GM12878 (cell line): Measurements from ENCODE around the gene ADGRF1. TPM values are rescaled to one million over a fixed set of nuclear protein-coding genes. Genes with fewer than 3 reads are reported as not detected.
"Not testable (repeated sequence)": the region's sequence is repeated elsewhere in the genome, so short reads cannot be mapped to it uniquely, and the experiment has no call there.

Experiments used
- ATAC-seq: fragments of 200-7000 bp; cut with Tn5 transposase; 3 replicates; pipeline ENCODE4 v1.9.1; 2020; ENCODE audit warnings: mild to moderate bottlenecking, moderate library complexity
- BruUV-seq: library from RNA; stranded (reverse); fragments of 400-500 nt; replicated peaks from 2 replicates; lab custom pipeline; 2021; lab: Mats Ljungman, UMichigan
- CTCF ChIA-PET: fragments of 300-600 bp; sonication (Branson Sonifier 250); formaldehyde crosslinking; extraction: SDS; loops from one replicate; lab custom pipeline; 2021; ENCODE audit warnings: inconsistent platforms; lab: Yijun Ruan, JAX
- POLR2A ChIA-PET: fragments of 350-600 bp; formaldehyde crosslinking; extraction: SDS; loops from one replicate; lab custom pipeline; 2021; ENCODE audit warnings: inconsistent platforms; lab: Charles Lee
- RAD21 ChIA-PET: fragments of 300-600 bp; sonication (Branson Sonifier 250); formaldehyde crosslinking; loops from one replicate; lab custom pipeline; 2023; ENCODE audit warnings: antibody characterized with exemption; ENCODE audit not compliant: unreplicated experiment; lab: Charles Lee
- SMC1A ChIA-PET: fragments of 300-600 bp; sonication (Branson Sonifier 250); formaldehyde crosslinking; loops from one replicate; lab custom pipeline; 2023; ENCODE audit not compliant: unreplicated experiment, uncharacterized antibody; lab: Charles Lee
- DNase-seq: peaks from one replicate; pipeline ENCODE4 v3.0.0-alpha.2; 2011; ENCODE audit warnings: low read depth, low spot score
- FAIRE-seq: peaks from 3 replicates; lab custom pipeline; 2011; peaks lifted over from hg19 to GRCh38; lab: Jason Lieb, UNC
- H2AFZ ChIP-seq: 2 replicates; pipeline ENCODE4 v1.6.0; 2011; ENCODE audit warnings: low read depth, low read length, control low read depth; ENCODE audit not compliant: control insufficient read depth
- H3K27ac ChIP-seq: 2 replicates; pipeline ENCODE4 v1.5.1; 2011; ENCODE audit warnings: control low read depth; ENCODE audit not compliant: control insufficient read depth, insufficient read depth
- H3K27me3 ChIP-seq, 2 experiments: replicated peaks in 1 of 2; 2 replicates each; pipeline versions ENCODE4 v1.6.0 to v1.6.1; 2011; ENCODE audit warnings: low read length in 1 of 2; ENCODE audit not compliant: control insufficient read depth in 2 of 2, insufficient read depth in 2 of 2
- H3K36me3 ChIP-seq, 2 experiments: 2 replicates each; pipeline ENCODE4 v1.5.1; 2011; ENCODE audit warnings: low read length in 1 of 2; ENCODE audit not compliant: control insufficient read depth in 2 of 2, insufficient read depth in 2 of 2
- H3K4me1 ChIP-seq: 2 replicates; pipeline ENCODE4 v1.6.1; 2011; ENCODE audit warnings: mild to moderate bottlenecking, low read length, moderate library complexity, mixed read lengths; ENCODE audit not compliant: control insufficient read depth, insufficient read depth
- H3K4me2 ChIP-seq: 2 replicates; pipeline ENCODE4 v1.6.0; 2011; ENCODE audit warnings: control low read depth; ENCODE audit not compliant: control insufficient read depth, insufficient read depth
- H3K4me3 ChIP-seq: fragments of 200-600 bp; sonication (generic); 2 replicates; pipeline ENCODE4 v1.5.1; 2016
- H3K79me2 ChIP-seq: 2 replicates; pipeline ENCODE4 v1.6.0; 2011; ENCODE audit warnings: low read length; ENCODE audit not compliant: control insufficient read depth, insufficient read depth
- H3K9ac ChIP-seq: 2 replicates; pipeline ENCODE4 v1.8.0; 2011; ENCODE audit warnings: low read length, control low read depth, mixed read lengths; ENCODE audit not compliant: control insufficient read depth, insufficient read depth
- H3K9me3 ChIP-seq: replicated peaks from 3 replicates; pipeline ENCODE4 v1.5.1; 2011; ENCODE audit warnings: mild to moderate bottlenecking, low read length; ENCODE audit not compliant: control insufficient read depth, insufficient read depth
- H4K20me1 ChIP-seq: 2 replicates; pipeline ENCODE4 v1.6.0; 2011; ENCODE audit not compliant: control insufficient read depth, insufficient read depth
- EED ChIP-seq: sonication (generic); IDR thresholded peaks from 2 replicates; pipeline ENCODE4 v1.6.1; 2016; ENCODE audit warnings: antibody characterized with exemption, low read depth
- IKZF1 ChIP-seq: fragments of 450-650 bp; conservative IDR thresholded peaks from 2 replicates; pipeline ENCODE4 v1.6.1; 2017; ENCODE audit warnings: antibody characterized with exemption, mild to moderate bottlenecking
- IKZF2 ChIP-seq, 2 experiments: fragments of 450-650 bp; IDR thresholded peaks; 2 replicates each; pipeline ENCODE4 v1.6.1; 2017; ENCODE audit warnings: mild to moderate bottlenecking in 2 of 2, moderate library complexity in 2 of 2
- JUND ChIP-seq: IDR thresholded peaks from 2 replicates; pipeline ENCODE4 v1.6.1; 2012; ENCODE audit warnings: low read depth, mild to moderate bottlenecking, low read length, improper control_type of control experiment, moderate library complexity
- POLR2A ChIP-seq: IDR thresholded peaks from 2 replicates; pipeline ENCODE4 v1.6.1; 2011; ENCODE audit warnings: low read depth, mild to moderate bottlenecking, low read length
- SIN3A ChIP-seq: IDR thresholded peaks from 2 replicates; pipeline ENCODE4 v1.6.1; 2012; ENCODE audit warnings: low read depth, low read length, improper control_type of control experiment
- SUZ12 ChIP-seq: fragments of 200-600 bp; sonication (generic); IDR thresholded peaks from one replicate; pipeline ENCODE4 v1.6.1; 2018; ENCODE audit warnings: antibody characterized with exemption, mild to moderate bottlenecking; ENCODE audit not compliant: unreplicated experiment
- YY1 ChIP-seq: IDR thresholded peaks from 2 replicates; pipeline ENCODE4 v1.6.1; 2011; ENCODE audit warnings: low read depth, mild to moderate bottlenecking, low read length
- ZBED1 ChIP-seq: IDR thresholded peaks from 2 replicates; pipeline ENCODE4 v1.6.1; 2016; ENCODE audit warnings: borderline replicate concordance
- ZNF622 ChIP-seq: fragments of 450-650 bp; IDR thresholded peaks from 2 replicates; pipeline ENCODE4 v1.6.1; 2017; ENCODE audit warnings: mild to moderate bottlenecking, inconsistent platforms
- WGBS: methylation state at CpG from one replicate; pipeline ENCODE4 v1.1.6; 2016; ENCODE audit warnings: low lambda C conversion rate; ENCODE audit not compliant: insufficient replicate concordance, insufficient coverage; ENCODE audit errors: missing lambda C conversion rate; 5-methylcytosine and 5-hydroxymethylcytosine counted together
- in situ Hi-C: fragments of 300-500 bp; cut with MboI; formaldehyde crosslinking; loops from 9 replicates; pipeline ENCODE4 v1.14.3; 2018; ENCODE audit warnings: mixed read lengths
- intact Hi-C: fragments of 100-400 bp; cut with micrococcal nuclease; formaldehyde crosslinking; loops from one replicate; pipeline ENCODE4 v1.14.2; 2022; ENCODE audit not compliant: unreplicated experiment
- polyA plus RNA-seq, 11 experiments: library from polyadenylated mRNA; depleted of rRNA in 4 of 11; unstranded in 6 of 11; stranded (reverse) in 5 of 11; fragments of >200 nt; fragmentation: Nextera tagmentation in 4 of 11; fragmentation: Illumina TruSeq in 1 of 11; extraction: Ambion mirVana in 4 of 11; extraction: Trizol in 1 of 11; gene quantifications; 1 replicate in 1 of 11; 2 replicates in 10 of 11; pipeline versions ENCODE4 v1.2.1 to v1.2.3, GENCODE V29; 2011 to 2016; ENCODE audit warnings: inconsistent platforms in 2 of 11, missing spikeins in 2 of 11, low read depth in 1 of 11
- total RNA-seq, 4 experiments: library from RNA; depleted of rRNA in 3 of 4; stranded (reverse); fragments of >200 nt in 3 of 4; fragmentation: Illumina TruSeq in 1 of 4; extraction: Trizol in 1 of 4; gene quantifications; 2 replicates each; pipeline versions ENCODE4 v1.2.1 to v1.2.3, GENCODE V29; 2013 to 2021
- TF ChIP-seq, protein P1 (sequence below): fragments of 450-650 bp; IDR thresholded peaks from 2 replicates; pipeline ENCODE4 v1.6.1; 2016; ENCODE audit warnings: mild to moderate bottlenecking, moderate library complexity, borderline replicate concordance
- TF ChIP-seq, protein P2 (sequence below): IDR thresholded peaks from 2 replicates; pipeline ENCODE4 v1.6.1; 2012; ENCODE audit warnings: low read depth, low read length, improper control_type of control experiment
- TF ChIP-seq, protein P3 (sequence below): IDR thresholded peaks from 2 replicates; pipeline ENCODE4 v1.6.1; 2011; ENCODE audit warnings: low read depth, low read length, improper control_type of control experiment, borderline replicate concordance

ADGRF1 gene
- total and polyA plus RNA-seq, 10 of the 15 experiments (the other 5 are each of a cell fraction or from before 2014, with no cell fraction given): 0.05 TPM; not detected in 9

DNA sequence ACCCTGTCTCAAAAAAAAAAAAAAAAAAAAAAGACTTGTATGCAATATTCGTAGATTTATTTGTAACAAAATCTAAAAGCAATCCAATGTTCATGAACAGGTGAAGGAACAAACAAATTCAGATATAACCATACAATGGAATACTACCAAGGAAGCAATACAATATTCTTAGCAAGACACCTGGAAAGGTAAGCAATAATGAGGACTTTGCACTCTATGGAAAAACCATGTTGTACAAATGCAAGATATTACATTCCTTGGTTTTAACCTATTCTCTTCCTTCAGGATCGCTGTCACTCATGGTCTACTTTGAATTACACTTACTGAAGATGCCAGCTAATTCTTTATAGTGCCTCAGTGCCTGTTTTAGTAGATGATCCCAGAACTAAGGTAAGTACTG, 14.7 kb upstream of the ADGRF1 start (continued):
- TF ChIP-seq, protein P1, sequence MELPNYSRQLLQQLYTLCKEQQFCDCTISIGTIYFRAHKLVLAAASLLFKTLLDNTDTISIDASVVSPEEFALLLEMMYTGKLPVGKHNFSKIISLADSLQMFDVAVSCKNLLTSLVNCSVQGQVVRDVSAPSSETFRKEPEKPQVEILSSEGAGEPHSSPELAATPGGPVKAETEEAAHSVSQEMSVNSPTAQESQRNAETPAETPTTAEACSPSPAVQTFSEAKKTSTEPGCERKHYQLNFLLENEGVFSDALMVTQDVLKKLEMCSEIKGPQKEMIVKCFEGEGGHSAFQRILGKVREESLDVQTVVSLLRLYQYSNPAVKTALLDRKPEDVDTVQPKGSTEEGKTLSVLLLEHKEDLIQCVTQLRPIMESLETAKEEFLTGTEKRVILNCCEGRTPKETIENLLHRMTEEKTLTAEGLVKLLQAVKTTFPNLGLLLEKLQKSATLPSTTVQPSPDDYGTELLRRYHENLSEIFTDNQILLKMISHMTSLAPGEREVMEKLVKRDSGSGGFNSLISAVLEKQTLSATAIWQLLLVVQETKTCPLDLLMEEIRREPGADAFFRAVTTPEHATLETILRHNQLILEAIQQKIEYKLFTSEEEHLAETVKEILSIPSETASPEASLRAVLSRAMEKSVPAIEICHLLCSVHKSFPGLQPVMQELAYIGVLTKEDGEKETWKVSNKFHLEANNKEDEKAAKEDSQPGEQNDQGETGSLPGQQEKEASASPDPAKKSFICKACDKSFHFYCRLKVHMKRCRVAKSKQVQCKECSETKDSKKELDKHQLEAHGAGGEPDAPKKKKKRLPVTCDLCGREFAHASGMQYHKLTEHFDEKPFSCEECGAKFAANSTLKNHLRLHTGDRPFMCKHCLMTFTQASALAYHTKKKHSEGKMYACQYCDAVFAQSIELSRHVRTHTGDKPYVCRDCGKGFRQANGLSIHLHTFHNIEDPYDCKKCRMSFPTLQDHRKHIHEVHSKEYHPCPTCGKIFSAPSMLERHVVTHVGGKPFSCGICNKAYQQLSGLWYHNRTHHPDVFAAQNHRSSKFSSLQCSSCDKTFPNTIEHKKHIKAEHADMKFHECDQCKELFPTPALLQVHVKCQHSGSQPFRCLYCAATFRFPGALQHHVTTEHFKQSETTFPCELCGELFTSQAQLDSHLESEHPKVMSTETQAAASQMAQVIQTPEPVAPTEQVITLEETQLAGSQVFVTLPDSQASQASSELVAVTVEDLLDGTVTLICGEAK: no peak
- TF ChIP-seq, protein P2, sequence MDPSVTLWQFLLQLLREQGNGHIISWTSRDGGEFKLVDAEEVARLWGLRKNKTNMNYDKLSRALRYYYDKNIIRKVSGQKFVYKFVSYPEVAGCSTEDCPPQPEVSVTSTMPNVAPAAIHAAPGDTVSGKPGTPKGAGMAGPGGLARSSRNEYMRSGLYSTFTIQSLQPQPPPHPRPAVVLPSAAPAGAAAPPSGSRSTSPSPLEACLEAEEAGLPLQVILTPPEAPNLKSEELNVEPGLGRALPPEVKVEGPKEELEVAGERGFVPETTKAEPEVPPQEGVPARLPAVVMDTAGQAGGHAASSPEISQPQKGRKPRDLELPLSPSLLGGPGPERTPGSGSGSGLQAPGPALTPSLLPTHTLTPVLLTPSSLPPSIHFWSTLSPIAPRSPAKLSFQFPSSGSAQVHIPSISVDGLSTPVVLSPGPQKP: no peak
- TF ChIP-seq IKZF2 (IDR thresholded peaks at IDR 0.05): no peak
- no peak for TF ChIP-seq POLR2A
- no peak for TF ChIP-seq EED
- no peak for TF ChIP-seq JUND
- TF ChIP-seq SUZ12: no peak
- TF ChIP-seq ZNF622: no peak
- TF ChIP-seq, protein P3, sequence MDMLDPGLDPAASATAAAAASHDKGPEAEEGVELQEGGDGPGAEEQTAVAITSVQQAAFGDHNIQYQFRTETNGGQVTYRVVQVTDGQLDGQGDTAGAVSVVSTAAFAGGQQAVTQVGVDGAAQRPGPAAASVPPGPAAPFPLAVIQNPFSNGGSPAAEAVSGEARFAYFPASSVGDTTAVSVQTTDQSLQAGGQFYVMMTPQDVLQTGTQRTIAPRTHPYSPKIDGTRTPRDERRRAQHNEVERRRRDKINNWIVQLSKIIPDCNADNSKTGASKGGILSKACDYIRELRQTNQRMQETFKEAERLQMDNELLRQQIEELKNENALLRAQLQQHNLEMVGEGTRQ: no peak
- no peak for TF ChIP-seq YY1
- TF ChIP-seq ZBED1: no peak
- no peak for TF ChIP-seq SIN3A
- TF ChIP-seq IKZF1: no peak

DNA sequence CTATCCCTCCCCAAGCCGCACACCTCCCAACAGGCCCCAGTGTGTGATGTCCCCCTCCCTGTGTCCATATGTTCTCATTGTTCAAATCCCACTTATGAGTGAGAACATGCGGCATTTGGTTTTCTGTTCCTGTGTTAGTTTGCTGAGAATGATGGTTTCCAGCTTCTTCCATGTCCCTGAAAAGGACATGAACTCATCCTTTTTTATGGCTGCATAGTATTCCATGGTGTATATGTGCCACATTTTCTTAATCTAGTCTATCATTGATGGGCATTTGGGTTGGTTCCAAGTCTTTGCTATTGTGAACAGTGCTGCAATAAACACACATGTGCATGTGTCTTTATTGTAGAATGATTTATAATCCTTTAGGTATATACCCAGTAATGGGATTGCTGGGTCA, 12.2 kb upstream of the ADGRF1 start:
- in situ Hi-C loops, H3K4me1 ChIP-seq, H3K27ac ChIP-seq, H4K20me1 ChIP-seq, ATAC-seq, H3K4me3 ChIP-seq, SMC1A ChIA-PET, POLR2A ChIA-PET, intact Hi-C loops, H3K36me3 ChIP-seq, H3K27me3 ChIP-seq, FAIRE-seq, DNase-seq, H3K9me3 ChIP-seq, BruUV-seq, H3K79me2 ChIP-seq, H3K4me2 ChIP-seq, H3K9ac ChIP-seq, CTCF ChIA-PET, H2AFZ ChIP-seq, RAD21 ChIA-PET: not testable (repeated sequence)
- 50% methylated on average over 2 of the region's 2 CpGs for WGBS
